ENCODE results near the gene F2. TPM values are rescaled to one million over a fixed set of nuclear protein-coding genes. Genes with fewer than 3 reads are reported as not detected.

F2 gene
- total RNA-seq, 2 donors from 2014 or later: 0.17 TPM; not detected in 1

- Mint-ChIP-seq H3K4me3 (no peak overlapping the region), H3K36me3 (peaks cover 45% of the 10 kb centered on the region), H3K4me1 (ENCODE audit: low read depth in 2 of 2) (no peaks in the 10 kb centered on the region), H3K9me3 (no peaks in the 10 kb centered on the region), H3K27me3 (no peaks in the 10 kb centered on the region), H3K27ac (no peak overlapping the region)
- ATAC-seq (no peak), DNase-seq (ENCODE audit: low spot score) (no peak)
These were observed 40.2 kb downstream of the F2 start for GRCh38 chr11:46759196-46759595.

GRCh38 chr11:46760429-46761128, 41.6 kb downstream of the F2 start:
- no peak overlapping the region for H3K27ac Mint-ChIP-seq
- no peak overlapping the region for H3K4me3 Mint-ChIP-seq
- H3K4me1 Mint-ChIP-seq (ENCODE audit: low read depth in 2 of 2): no peaks in the 10 kb centered on the region
- no peak for DNase-seq (ENCODE audit: low spot score)
- no peak for ATAC-seq
- H3K36me3 Mint-ChIP-seq: peaks cover 41% of the 10 kb centered on the region
- no peaks in the 10 kb centered on the region for H3K27me3 Mint-ChIP-seq
- H3K9me3 Mint-ChIP-seq: no peaks in the 10 kb centered on the region

- no peak overlapping the region for H3K4me3 Mint-ChIP-seq
- H3K4me1 Mint-ChIP-seq (ENCODE audit: low read depth in 2 of 2): no peaks in the 10 kb centered on the region
These were observed 42.8 kb downstream of the F2 start for GRCh38 chr11:46761807-46762206.

GRCh38 chr11:46762248-46762647, 43.2 kb downstream of the F2 start:
- ATAC-seq (no peak), DNase-seq (ENCODE audit: low spot score) (no peak)
- H3K36me3 Mint-ChIP-seq: peaks cover 35% of the 10 kb centered on the region
- H3K27ac Mint-ChIP-seq: no peak overlapping the region
- no peaks in the 10 kb centered on the region for H3K27me3 Mint-ChIP-seq
- H3K4me1 Mint-ChIP-seq (ENCODE audit: low read depth in 2 of 2): no peaks in the 10 kb centered on the region
- no peak overlapping the region for H3K4me3 Mint-ChIP-seq
- H3K9me3 Mint-ChIP-seq: no peaks in the 10 kb centered on the region

More at GRCh38 chr11:46761807-46762206, 42.8 kb downstream of the F2 start:
- Mint-ChIP-seq H3K36me3 (peaks cover 35% of the 10 kb centered on the region), H3K27me3 (no peaks in the 10 kb centered on the region), H3K9me3 (no peaks in the 10 kb centered on the region), H3K27ac (no peak overlapping the region)
- ATAC-seq (no peak), DNase-seq (ENCODE audit: low spot score) (no peak)

- Mint-ChIP-seq H3K4me1 (ENCODE audit: low read depth in 2 of 2) (no peaks in the 10 kb centered on the region), H3K27me3 (no peaks in the 10 kb centered on the region), H3K27ac (no peak overlapping the region), H3K4me3 (no peak overlapping the region), H3K9me3 (no peaks in the 10 kb centered on the region), H3K36me3 (peaks cover 28% of the 10 kb centered on the region)
- DNase-seq (ENCODE audit: low spot score) (no peak), ATAC-seq (no peak)
These were observed 47.6 kb downstream of the F2 start for GRCh38 chr11:46766656-46767055.

- ATAC-seq (no peak), DNase-seq (ENCODE audit: low spot score) (no peak)
- H3K4me1 Mint-ChIP-seq (ENCODE audit: low read depth in 2 of 2): no peaks in the 10 kb centered on the region
- no peak overlapping the region for H3K27ac Mint-ChIP-seq
- no peaks in the 10 kb centered on the region for H3K27me3 Mint-ChIP-seq
- H3K9me3 Mint-ChIP-seq: no peaks in the 10 kb centered on the region
- peaks cover 15% of the 10 kb centered on the region for H3K36me3 Mint-ChIP-seq
- H3K4me3 Mint-ChIP-seq: no peak overlapping the region
These were observed 50.7 kb downstream of the F2 start for GRCh38 chr11:46769636-46770221.

GRCh38 chr11:46776878-46777277, 57.9 kb downstream of the F2 start:
- Mint-ChIP-seq H3K27me3 (no peaks in the 10 kb centered on the region), H3K4me1 (ENCODE audit: low read depth in 2 of 2) (no peaks in the 10 kb centered on the region), H3K9me3 (no peaks in the 10 kb centered on the region), H3K36me3 (peaks cover 22% of the 10 kb centered on the region), H3K27ac (no peak overlapping the region), H3K4me3 (no peak overlapping the region)
- ATAC-seq (no peak), DNase-seq (ENCODE audit: low spot score) (no peak)

- Mint-ChIP-seq H3K36me3 (peaks cover 22% of the 10 kb centered on the region), H3K27me3 (no peaks in the 10 kb centered on the region), H3K27ac (no peak overlapping the region), H3K9me3 (no peaks in the 10 kb centered on the region), H3K4me3 (no peak overlapping the region), H3K4me1 (ENCODE audit: low read depth in 2 of 2) (no peaks in the 10 kb centered on the region)
- DNase-seq (ENCODE audit: low spot score) (no peak), ATAC-seq (no peak)
These were observed 59.4 kb downstream of the F2 start for GRCh38 chr11:46778416-46778815.

Other genes starting within 250 kb of the F2 start
- 10 to 100 TPM; 50.7 to 72.4 TPM for gene AMBRA1, start 125.2 kb upstream of the F2 start, total RNA-seq
- gene HARBI1, start 102.0 kb upstream of the F2 start, total RNA-seq: 1 to 10 TPM; 6.2 to 6.4 TPM
- gene ATG13, start 101.7 kb upstream of the F2 start, total RNA-seq: 10 to 100 TPM; 93.9 to 96.6 TPM
- gene ARHGAP1, start 18.6 kb upstream of the F2 start, total RNA-seq: 10 to 100 TPM; 66.6 to 68.9 TPM
- 10 to 100 TPM; 14.4 to 15.0 TPM for gene ZNF408, start 18.2 kb upstream of the F2 start, total RNA-seq
- 100 to 1,000 TPM in 1 of 2 donors, 10 to 100 TPM in 1; 98.1 to 164 TPM for gene CKAP5, start 127.1 kb downstream of the F2 start, total RNA-seq
- gene LRP4, start 199.3 kb downstream of the F2 start, total RNA-seq: 1 to 10 TPM in 1 of 2 donors, under 1 TPM in 1; 0.90 to 2.6 TPM
- gene CSTPP1, start 217.5 kb downstream of the F2 start, total RNA-seq: 10 to 100 TPM; 20.9 to 23.8 TPM